Stimulated activated CD4-positive, alpha-beta T cell treated with anti-CD3 and anti-CD28 coated beads, Interleukin-2, amount 100 ng/mL, for 24 hours (primary cell): ENCODE data around the gene TRIM42.

ENCODE experiments used
- DNase-seq, 2 donors: peaks; one replicate each; pipeline ENCODE4 v3.0.0-alpha.2; 2020

The TRIM42 gene

DNA sequence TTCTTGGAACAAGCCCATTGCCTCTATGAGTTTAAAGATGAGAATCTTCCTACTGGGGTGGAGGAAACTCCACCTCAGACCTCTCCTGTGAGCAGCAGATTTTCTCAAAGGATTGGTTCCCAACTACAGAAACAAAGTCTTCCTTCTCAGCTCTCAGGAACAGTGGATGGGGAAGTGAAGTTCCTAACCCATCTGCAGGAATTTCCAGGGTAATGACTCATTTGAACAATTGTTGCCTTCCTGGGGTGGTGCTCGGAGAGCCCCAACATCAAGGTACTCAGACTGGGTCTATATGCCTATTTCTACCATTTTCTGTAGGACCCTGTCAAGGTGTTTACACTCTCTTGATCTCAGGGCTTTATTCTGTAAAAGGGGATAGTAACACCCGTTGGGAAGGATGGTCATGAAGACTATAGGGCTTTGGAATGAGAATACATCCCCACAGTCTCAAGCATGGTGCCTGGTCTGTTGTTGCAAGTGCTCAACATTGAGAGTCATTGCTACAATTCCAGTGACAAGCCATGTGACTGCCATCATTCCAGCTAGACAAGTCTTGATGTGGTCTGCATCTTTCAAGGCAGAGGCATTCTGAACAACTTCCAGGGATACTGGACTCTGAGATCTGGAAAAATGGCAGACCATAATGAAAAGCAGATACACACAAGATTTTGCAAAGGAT is 33.0 kb downstream of the TRIM42 start:
- no peak for DNase-seq

DNA sequence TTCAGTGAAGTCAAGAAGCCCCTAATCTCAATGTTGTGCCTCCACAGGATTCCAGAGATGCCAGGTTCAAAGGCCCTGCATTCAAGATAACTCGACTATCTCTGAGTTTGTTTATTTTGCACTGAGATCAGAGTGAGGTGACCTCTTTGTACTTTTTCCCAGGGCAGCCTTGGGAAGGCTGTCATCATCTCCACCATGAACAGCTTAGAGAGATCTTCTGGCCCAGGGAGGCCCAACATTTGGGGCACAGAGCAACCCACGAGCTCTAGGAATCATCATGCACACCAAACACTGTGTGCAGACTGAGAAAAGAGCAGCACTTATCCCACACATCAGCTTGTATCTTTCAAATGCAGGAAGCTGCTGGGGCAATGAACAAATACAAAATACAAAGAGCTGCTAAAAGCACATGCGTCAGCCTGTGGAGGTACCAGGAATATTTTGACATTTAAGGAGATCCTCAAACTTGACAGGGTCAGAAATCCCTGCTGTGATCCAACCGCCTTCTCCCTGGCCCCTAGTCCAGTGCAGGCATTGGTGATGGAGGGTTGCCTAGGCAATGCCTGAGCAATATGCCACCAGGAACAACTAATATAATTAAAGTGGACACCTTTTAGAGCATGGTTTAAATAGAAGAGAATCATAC is 33.6 kb downstream of the TRIM42 start:
- no peak for DNase-seq

DNA sequence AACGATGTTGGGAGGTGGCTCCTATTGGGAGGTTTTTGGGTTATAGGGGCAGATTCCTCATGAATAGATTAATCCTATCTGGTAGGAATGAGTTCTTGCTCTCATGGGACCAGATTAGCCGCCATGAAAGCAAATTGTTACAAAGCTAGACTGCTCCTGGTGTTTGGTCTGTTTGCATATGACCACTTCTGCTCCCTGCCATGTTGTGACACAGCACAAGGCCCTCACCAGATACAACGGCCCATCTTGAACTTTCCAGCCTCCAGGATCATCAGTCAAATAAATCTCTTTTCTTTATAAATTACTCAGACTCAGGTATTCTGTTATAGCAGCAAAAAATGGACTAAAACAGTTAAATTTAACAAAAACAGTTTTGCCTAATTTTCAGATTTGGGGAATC is 34.4 kb downstream of the TRIM42 start:
- DNase-seq: no peak

DNA sequence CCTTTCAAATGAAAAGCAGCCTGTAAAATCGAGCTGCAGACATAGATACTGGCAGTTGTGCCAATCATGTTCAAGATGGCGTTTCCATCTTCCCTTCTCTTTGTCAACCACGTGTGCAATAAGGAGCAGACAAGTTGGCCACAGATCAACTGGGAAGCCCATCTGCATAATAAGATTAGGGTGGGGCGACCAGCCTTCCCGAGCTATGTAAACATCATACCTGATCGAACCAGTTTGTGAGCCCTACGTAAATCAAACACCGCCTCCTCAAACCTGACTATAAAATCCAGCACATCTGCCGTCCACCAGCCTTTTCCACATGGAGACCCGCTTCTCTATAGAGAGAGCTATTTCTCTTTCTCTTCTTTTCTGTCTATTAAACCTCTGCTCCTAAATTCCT is 37.2 kb downstream of the TRIM42 start:
- no peak for DNase-seq

DNA sequence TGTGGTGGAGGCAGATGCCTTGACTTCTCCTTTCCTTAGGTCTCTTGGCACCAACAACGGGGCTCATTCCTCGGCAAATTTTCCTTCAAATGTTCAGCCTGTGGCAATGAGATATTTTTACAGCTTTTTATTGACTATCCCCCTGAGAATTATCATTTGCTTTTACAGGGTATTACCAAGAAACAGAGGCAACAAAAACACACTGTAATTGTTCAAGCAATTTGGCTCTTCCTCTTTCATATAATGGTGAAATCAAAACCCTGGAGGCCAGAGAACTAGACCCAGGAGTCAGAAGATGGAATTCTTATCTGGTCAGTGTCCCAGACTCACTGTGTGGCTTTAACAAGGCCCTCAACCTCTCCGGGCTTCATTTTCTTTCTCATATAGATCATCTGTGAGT is 40.1 kb downstream of the TRIM42 start:
- no peak for DNase-seq

DNA sequence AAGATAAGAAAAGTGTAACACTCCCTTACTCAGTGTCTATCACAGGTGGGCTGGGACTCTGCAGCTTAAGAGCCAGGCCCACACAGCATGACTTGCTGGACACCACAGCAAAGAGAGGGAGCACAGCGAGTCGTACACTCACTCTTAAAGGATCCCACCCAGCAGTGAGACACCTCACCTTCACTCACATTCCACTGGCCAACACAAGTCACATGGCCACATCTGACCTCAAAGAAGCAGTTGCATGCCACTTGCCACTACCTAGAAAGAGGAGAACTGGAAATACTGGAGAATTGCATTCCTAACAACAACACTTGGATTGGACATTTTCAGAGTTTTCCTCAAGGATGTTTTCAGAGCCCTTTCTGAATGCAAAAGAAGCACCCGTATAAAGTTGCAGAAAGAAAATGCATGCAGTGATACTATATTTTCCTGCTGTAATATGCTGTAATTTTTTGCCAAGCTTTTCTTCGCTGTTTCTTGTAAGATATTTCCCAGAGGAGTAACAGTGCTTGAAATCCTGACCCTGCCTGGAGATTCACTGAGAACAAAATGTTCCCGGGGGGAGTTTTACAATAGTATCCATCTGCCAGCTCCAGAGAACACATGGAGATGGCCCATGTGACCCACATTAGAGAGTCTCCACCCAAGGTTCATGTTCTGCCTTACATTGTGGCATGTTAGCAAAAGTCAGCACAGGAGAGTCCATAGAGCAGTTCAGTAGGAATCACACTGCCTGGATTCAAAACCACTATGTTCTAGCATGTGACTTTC is 42.2 kb downstream of the TRIM42 start:
- no peak for DNase-seq

DNA sequence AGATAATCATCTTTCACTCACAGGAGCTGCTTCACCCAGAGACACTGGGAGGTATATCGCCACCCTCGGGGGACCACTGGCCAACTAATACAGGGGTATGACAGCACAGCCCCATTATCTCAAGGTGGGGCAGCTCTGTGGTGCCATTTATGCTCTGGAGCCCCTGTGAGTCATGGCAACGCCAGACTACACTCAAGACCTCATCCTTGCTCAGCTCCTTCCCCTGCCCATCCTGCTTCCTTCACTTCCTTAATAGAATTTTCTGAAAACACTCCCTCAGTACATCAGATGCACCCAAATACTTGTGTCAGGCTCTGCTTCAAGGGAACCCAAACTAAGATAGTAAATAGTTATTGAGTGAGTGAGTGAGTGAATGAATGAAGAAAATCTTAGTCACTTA is 45.7 kb downstream of the TRIM42 start:
- no peak for DNase-seq

DNA sequence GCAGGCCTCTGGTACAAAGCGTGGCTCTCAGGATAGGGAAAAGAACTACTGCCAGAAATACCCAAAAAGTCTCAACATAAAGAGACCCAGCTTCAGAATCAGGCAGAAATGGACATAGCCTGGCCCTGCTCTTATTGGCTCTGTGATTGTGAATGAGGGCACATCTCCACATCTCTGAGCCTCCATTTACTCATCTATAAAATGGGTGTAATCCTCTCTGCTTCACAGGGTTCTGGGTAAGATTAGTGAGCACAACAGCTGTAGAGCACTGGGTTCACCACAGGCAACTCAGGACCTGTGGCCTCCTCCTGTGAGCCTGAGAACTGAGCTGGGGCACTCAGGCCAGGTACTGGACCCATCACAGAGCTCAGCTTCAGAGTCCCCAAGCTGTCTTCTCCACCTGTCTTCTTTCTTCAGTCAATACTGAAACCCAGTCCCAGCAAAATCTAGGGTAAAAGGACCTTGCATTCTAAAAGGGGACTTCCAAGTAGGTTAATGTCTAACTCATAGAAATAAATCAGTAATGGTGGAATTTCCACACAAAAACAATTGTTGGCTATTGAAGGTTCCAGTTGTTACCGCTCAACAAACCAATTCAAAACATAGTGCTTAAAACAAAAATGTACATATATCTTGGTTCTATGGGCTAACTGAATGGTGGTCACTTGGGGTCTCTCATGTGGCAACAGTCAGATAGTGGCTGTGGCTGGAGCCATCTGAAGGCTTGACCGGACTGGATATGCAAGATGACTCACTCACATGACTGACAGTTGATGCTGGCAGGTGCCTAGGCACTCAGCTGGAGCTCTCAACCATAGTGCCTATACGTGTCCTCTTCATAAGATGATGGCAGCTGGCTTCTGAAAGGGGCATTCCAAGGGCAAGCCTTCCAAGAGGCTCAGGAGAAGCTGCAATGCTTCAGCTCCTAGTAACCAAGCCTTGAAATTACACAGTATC is 47.3 kb downstream of the TRIM42 start:
- no peak for DNase-seq

DNA sequence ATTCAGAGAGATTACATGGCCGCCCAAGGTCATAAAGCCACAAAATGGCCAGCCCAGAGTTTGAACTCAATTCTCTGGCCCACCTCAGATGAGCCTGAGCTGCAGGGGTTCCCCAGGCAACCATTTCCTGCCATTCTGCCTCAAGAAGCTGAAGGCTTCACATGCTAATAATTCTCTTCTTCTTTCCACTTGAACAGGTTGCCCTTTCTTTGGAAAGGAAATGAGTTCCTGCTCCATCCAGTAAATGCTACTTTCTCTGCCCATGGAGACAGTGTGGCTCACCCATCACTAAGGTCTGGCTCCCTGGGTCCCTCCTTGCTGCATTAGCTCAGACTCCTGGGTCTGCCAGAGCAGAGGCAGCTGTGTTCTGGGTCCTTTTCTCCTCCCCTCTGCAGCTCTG is 48.2 kb downstream of the TRIM42 start:
- DNase-seq: no peak

DNA sequence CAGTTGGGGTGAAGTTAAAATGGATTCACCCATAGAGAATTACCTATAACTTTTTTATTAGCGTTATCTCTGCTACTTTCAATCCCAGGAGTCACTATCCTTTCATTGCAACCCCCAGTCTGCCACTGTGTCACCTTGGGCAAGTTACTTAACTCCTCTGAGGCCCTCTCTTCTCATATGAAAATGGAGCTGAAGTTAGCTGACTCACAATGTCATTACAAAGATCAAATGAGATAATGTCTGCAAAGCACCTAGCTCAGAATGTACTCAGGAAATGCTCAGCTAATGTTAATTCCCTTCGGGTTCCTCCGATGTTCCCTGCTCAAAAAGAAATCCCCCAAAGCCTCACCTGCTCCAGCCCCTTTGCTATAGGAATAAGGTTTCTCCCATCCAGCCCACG is 50.0 kb downstream of the TRIM42 start:
- no peak for DNase-seq

DNA sequence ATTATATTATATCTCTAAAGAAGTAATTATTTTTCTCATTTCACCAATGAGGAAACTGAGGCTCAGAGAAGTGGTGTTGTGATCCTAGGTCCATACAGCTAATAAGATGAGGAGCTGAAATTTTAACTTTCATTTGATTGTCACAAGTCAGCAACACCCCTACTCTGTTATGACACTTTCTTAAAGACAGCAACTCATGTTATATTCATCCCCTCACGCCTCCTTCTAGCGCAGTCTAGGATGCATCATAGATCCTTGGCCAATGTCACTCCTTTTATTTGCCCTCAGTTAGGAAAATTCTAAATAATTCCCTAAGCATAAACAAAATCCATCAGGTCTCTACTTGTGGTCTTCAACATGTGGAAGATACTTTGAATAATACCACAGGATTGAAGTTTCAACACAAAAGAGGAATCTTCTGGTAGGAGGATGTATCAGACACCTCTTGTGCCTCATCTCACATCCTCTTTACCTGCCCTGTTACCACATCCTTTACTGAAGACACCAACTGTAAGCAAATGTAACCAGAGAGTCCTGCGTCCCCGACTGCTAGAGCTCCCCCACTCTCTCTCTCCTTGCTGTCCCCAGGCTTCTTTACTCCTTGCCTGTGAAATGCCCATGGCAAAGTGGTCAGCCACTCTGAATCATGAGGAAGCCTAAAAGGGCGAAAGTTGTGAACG is 53.7 kb downstream of the TRIM42 start:
- no peak for DNase-seq

DNA sequence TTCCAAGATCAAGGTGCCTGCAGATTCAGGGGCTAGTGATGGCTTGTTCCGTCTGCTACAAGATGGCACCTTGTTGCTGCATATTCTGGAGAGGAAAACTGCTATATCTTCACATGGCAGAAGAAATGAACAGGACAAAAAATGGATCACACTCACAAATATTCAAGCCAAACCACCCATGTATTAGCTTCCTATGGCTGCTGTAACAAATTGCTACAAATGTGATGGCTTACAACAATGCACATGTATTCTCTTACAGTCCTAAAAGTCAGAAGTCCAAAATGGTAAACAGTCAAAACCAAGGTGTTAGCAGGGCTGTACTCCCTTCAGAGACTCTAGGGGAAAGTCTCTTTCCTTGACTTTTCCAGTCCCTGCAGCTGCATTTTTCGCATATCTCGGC is 55.8 kb downstream of the TRIM42 start:
- no peak for DNase-seq

DNA sequence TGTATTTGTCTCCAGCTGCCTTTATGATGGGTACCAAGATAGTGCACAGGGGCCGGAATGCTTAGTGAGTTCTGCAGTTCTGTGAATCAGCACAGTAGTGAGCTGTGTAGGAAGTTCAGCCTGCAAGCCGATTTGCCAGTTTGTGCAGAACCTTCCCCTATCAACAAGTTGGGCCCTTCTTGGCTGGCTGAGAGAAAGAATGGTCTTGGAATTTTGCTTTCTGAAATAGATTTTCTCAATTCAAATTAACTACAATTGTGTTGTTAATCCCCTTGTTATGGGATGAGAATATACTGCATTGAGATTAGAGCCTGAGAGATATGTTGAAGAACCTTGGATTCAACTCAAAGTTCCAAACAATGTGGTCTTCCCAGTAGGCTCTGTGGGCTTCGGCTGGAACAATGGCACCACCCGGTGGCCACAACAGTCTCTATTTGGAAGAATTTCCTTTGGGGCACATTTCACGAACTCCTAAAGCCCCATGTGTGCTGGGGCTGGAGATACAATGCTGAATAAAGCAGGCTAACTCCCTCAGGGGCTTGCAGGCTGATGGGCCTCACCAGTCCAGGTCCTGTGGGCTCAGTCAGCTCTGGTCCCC is 59.1 kb downstream of the TRIM42 start:
- DNase-seq: peak in 1 of 2 donors; percentile 18

DNA sequence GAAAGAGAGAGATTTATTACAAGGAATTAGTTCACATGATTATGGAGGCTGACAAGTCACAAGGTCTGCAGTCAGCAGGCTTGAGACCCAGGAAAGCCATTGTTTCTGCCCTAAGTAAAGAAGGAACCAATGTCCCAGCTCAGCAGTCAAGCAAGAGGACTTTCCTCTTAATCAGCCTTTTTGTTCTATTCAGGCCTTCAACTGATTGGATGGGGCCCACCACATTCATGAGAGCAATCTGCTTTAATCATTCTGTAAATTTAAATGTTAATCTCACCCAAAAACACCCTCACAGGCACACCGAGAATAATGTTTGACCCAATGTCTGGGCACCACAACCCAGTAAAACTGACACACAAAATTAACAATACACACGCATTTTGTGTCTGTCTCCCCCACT is 64.3 kb downstream of the TRIM42 start:
- DNase-seq: no peak

DNA sequence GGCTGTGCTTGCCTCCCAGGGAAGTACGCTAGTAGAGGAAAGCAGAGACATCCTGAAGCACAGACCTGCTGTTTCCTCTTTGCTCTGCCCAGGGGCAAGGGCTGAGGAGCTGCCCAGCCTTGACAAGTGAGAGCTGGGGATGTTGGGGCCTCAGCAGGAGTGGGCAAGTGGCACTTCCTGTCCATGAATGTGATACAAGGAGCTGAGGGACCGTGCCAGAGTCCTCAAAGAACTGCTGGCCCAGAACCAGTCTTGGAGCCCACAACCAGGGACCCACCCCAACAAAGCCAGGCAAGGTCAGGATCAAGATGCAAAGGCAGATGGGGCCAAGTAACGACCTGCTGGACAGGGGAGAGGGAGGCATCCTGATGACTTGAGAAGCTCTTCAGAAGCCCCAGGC is 70.3 kb downstream of the TRIM42 start:
- DNase-seq: no peak

DNA sequence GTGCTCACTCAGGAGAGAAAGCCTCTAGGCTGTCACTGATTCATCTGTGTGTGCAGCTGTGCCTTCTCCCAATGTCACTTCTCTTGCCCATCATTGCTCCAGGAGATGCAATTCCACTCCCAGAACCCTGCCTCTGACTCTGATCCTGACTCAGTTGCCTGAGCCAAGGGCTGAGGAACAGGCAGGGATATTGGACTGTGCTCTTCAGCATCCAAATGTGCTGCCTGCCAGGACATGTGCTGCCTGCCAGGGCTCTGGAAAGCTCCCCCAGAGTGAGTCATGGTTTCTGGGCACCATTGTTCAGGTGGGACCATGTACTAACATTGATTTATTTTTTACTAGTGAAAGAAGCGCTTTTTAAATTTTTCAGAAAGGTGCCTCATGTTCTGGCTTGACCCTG is 71.0 kb downstream of the TRIM42 start:
- no peak for DNase-seq
